ENCODE results near the gene GPX2. TPM values are rescaled to one million over a fixed set of nuclear protein-coding genes. Genes with fewer than 3 reads are reported as not detected.
"Not testable (repeated sequence)": the region's sequence is repeated elsewhere in the genome, so short reads cannot be mapped to it uniquely, and the experiment has no call there.

Gene GPX2
- total RNA-seq, 2 donors from 2014 or later, result not detected

DNA sequence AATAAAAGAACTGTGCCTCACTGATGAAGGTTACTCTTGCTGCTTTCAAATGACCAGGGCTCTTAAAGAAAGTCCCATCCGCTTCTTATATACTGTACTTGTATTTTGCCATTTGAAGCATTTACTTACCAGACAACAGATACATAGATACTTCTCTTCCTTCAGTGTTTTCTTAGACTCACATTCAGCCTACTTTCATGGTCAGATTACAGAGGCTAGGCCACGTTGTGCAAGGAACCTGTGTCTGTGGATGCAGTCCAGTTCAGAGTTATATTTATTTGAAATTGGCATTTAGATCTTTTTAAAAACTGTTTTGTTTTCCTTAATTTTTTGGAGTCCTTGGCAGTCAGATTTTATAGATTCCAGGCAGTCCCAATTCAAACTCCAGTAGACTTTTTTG lies 22.1 kb downstream of the GPX2 start:
- peaks cover 62% of the 10 kb centered on the region for H3K36me3 Mint-ChIP-seq (ENCODE audit: low read depth)
- no peak for ATAC-seq (replicated peaks)
- H3K27ac Mint-ChIP-seq, result no peak overlapping the region
- peak overlapping the region; percentile 3 for H3K4me3 Mint-ChIP-seq
- no peaks in the 10 kb centered on the region for H3K9me3 Mint-ChIP-seq
- H3K27me3 Mint-ChIP-seq, result no peaks in the 10 kb centered on the region
- peaks cover 32% of the 10 kb centered on the region for H3K4me1 Mint-ChIP-seq

DNA sequence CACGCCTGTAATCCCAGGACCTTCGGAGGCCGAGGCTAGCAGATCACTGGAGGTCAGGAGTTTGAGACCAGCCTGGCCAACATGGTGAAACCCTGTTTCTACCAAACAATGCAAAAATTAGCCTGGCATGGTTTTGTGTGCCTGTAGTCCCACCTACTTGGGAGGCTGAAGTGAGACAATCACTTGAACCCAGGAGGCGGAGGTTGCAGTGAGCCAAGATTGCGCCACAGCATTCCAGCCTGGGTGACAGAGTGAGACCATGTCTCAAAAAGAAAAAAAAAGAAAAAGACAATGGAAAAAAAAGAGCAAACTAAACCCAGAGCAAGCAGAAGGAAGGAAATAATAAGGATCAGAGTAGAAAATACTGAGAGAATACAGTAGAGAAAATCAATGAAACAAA lies 22.9 kb downstream of the GPX2 start:
- H3K9me3 Mint-ChIP-seq, result no peaks in the 10 kb centered on the region
- H3K27ac Mint-ChIP-seq, result no peak overlapping the region
- H3K4me1 Mint-ChIP-seq, result peaks cover 38% of the 10 kb centered on the region
- ATAC-seq (replicated peaks), result no peak
- no peaks in the 10 kb centered on the region for H3K27me3 Mint-ChIP-seq
- peaks cover 64% of the 10 kb centered on the region for H3K36me3 Mint-ChIP-seq (ENCODE audit: low read depth)
- H3K4me3 Mint-ChIP-seq, result no peak overlapping the region

DNA sequence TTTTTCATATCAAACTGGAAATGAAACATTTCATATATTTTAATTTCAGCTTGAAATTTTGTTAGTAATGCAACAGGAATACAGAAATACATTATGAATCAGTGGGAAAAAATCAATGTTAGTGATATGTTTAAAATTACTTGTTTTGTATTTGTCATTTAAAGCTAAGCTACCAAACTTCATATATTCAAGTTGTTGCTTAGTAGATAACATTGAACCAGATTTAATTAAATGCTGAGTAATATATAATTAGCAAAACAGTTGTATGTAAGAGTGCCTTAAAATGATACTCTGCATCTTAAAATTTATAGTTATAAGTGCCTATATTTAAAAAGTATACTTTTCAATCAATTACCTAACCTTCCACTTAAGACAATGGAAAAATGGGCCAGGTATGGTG lies 23.3 kb downstream of the GPX2 start:
- H3K4me1 Mint-ChIP-seq, result peaks cover 38% of the 10 kb centered on the region
- H3K4me3 Mint-ChIP-seq, result peak overlapping the region; percentile 52
- peak overlapping the region; percentile 77 for H3K27ac Mint-ChIP-seq
- H3K36me3 Mint-ChIP-seq (ENCODE audit: low read depth), result peaks cover 64% of the 10 kb centered on the region
- no peaks in the 10 kb centered on the region for H3K27me3 Mint-ChIP-seq
- ATAC-seq (replicated peaks), result no peak
- no peaks in the 10 kb centered on the region for H3K9me3 Mint-ChIP-seq

DNA sequence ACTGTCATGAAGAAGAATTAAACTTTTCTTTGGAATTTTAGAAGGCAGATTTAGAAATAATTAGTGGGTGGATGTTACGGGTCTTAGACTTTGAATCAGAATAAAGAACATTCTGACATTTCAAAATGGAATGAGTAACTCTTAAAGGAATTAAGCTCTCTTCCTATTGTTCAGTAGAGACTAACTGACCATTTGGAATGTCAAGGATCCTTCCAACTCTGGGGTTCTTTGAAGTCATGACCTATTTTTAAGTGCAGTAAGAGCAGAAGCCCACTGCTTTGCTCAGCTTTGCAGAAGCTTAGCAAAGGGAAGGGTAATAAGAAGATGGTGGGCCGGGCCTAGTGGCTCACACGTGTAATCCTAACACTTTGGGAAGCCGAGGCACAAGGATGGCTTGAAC lies 24.3 kb downstream of the GPX2 start:
- H3K9me3 Mint-ChIP-seq, result no peaks in the 10 kb centered on the region
- H3K27me3 Mint-ChIP-seq, result no peaks in the 10 kb centered on the region
- peaks cover 55% of the 10 kb centered on the region for H3K36me3 Mint-ChIP-seq (ENCODE audit: low read depth)
- H3K4me1 Mint-ChIP-seq, result peaks cover 38% of the 10 kb centered on the region
- no peak for ATAC-seq (replicated peaks)
- H3K27ac Mint-ChIP-seq, result peak overlapping the region; percentile 77
- H3K4me3 Mint-ChIP-seq, result peak overlapping the region; percentile 52

DNA sequence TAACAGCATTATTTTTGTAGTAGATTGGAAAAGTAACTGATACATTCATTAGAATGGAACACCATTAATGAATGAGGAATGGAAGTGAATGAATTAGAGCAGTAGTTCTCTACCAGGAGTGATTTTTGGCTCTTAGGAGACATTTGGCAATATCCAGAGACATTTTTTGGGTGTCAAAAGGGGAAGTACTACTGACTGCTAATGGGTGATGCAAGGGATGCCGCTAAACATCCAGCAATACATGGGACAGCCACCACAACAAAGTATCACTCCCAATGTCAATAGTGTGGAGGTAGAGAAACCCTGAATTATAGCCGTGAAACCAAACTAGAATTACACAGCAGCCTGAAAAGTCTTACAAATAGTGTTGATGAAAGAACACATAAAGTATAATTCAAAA lies 26.7 kb downstream of the GPX2 start:
- Mint-ChIP-seq H3K9me3 (no peaks in the 10 kb centered on the region), H3K27ac (peak overlapping the region; percentile 94), H3K27me3 (no peaks in the 10 kb centered on the region), H3K36me3 (ENCODE audit: low read depth) (peaks cover 41% of the 10 kb centered on the region), H3K4me1 (peaks cover 33% of the 10 kb centered on the region), H3K4me3 (peak overlapping the region; percentile 97)
- ATAC-seq (replicated peaks), result no peak

DNA sequence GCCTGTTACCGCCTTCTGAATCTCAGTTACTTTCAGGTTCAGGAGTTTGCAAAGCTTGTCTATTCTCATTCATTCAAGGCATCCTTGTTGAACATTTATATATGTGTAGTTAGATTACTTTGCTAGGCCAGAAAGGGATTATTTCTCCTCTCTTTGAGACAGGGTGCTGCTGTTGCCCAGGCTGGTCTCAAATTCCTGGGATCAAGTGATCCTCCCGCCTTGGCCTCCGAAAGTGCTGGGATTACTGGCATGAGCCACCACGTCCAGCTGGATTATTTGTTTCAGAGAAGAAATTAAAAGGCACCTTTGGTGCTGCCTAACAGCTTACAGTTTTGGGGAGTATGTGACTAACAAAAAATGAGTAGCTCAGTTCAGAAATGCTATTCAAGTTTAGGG lies 27.5 kb downstream of the GPX2 start:
- H3K9me3 Mint-ChIP-seq, result no peaks in the 10 kb centered on the region
- H3K4me1 Mint-ChIP-seq, result peaks cover 27% of the 10 kb centered on the region
- ATAC-seq (replicated peaks), result no peak
- H3K27ac Mint-ChIP-seq, result peak overlapping the region; percentile 94
- peak overlapping the region; percentile 97 for H3K4me3 Mint-ChIP-seq
- no peaks in the 10 kb centered on the region for H3K27me3 Mint-ChIP-seq
- peaks cover 41% of the 10 kb centered on the region for H3K36me3 Mint-ChIP-seq (ENCODE audit: low read depth)

DNA sequence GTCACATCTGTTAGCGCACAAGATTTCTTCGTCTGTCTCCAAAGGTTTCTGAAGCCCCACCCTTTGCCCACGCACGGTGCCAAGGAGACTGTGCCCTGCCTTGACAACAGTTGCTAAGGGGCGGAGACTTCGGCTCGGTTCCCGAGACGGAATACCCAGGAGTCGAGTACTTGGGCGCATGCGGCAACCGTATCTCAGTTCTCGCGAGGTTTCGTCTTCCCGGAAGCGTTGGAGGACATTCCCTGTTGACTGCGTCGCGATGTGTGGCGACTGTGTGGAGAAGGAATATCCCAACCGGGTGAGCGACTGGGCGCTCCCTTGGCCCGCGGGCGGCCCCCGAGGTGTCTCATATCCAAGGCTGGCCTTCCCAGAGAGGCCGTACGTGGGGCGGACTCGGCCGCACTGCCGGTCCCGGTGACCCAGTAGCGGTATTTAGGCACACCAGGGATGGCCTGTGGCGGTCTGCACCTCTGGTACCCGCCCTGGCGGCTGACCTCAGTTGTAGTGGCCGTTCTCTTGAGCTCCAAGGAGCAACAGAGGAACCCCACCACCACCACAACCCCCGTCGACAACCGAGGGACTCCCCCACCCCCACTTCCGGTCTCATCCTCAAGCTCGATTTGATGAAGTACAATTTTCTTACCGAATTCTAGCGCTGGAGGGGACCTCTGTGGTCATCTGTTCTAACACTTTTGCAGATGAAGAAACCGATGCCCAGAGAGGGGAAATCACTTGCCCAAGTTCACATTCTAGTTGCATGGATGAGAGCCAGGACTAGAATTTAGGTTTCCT lies 28.1 kb downstream of the GPX2 start, which contains the start of gene CHURC1:
Gene CHURC1, plus strand, starts transcription at position 219 of the 792 bp plus-strand sequence. Its CDS starts 41 bp downstream, at position 260.
- H3K4me3 Mint-ChIP-seq, result peak within 1 kb of the TSS; percentile 97
- H3K27me3 Mint-ChIP-seq, result no peaks in the 10 kb centered on the region
- no peaks in the 10 kb centered on the region for H3K9me3 Mint-ChIP-seq
- peak; percentile 98 for ATAC-seq (replicated peaks)
- H3K4me1 Mint-ChIP-seq, result peaks cover 27% of the 10 kb centered on the region
- peaks cover 36% of the 10 kb centered on the region for H3K36me3 Mint-ChIP-seq (ENCODE audit: low read depth)
- H3K27ac Mint-ChIP-seq, result peak within 1 kb of the TSS; percentile 94

DNA sequence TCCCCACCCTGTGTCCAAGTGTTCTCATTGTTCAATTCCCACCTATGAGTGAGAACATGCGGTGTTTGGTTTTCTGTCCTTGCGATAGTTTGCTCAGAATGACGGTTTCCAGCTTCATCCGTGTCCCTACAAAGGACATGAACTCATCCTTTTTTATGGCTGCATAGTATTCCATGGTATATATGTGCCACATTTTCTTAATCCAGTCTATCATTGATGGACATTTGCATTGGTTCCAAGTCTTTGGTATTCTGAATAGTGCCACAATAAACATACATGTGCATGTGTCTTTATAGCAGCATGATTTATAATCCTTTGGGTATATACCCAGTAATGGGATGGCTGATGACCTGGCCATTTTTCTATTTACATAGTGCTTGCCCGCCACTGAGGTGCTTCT lies 29.1 kb downstream of the GPX2 start:
- H3K4me3 Mint-ChIP-seq, result peak overlapping the region; percentile 97
- peaks cover 33% of the 10 kb centered on the region for H3K36me3 Mint-ChIP-seq (ENCODE audit: low read depth)
- H3K27ac Mint-ChIP-seq, result peak overlapping the region; percentile 94
- not testable (repeated sequence) for H3K9me3 Mint-ChIP-seq; H3K27me3 Mint-ChIP-seq; ATAC-seq (replicated peaks)
- peaks cover 26% of the 10 kb centered on the region for H3K4me1 Mint-ChIP-seq

DNA sequence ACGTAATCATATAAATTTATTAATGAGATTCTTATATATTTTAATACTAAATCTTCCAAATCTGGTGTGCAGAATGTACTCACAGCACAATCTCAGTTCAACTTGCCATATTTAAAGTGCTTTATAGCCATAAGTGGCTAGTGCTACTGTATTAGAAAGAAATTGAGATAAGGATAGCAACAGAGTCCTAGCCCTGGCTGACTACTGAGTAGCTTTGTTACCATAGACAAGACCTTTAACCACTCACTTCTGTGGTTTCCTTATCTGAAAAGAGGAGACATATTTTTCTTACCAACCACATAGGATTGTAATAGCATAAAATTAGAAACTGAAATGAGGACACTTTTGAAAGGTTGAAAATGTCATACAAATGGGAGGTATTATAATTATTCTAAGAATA lies 30.3 kb downstream of the GPX2 start:
- Mint-ChIP-seq H3K4me3 (no peak overlapping the region), H3K27ac (no peak overlapping the region), H3K4me1 (peaks cover 15% of the 10 kb centered on the region), H3K36me3 (ENCODE audit: low read depth) (peaks cover 23% of the 10 kb centered on the region), H3K9me3 (no peaks in the 10 kb centered on the region), H3K27me3 (no peaks in the 10 kb centered on the region)
- no peak for ATAC-seq (replicated peaks)

DNA sequence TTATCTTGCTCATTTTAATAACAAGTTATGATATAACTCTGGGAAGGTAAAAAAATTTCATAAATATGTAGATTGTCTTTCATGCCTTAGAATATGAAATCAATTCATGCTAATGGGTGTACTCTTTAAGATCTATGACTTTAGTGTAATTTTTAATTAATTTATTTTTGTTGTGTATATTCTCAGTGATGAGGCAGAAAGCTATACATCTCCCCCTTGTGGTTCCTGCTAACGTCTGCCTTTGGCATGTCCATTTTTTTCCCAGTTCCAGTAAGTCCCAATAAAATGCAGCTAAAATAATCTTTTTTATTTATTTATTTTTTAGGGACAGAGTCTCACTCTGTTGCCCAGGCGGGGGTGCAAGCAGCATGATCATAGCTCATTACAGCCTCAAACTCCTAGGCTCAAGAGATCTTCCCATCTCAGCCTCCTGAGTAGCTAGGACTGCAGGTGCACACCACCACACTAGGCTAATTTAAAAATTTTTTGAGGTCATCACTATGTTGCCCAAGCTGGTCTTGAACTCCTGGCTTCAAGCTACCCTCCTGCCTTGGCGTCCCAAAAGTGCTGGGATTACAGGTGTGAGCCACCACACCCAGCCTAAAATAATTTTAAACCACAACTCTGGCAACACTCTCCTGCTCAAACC lies 31.6 kb downstream of the GPX2 start:
- ATAC-seq (replicated peaks), result no peak
- Mint-ChIP-seq H3K27ac (no peak overlapping the region), H3K27me3 (peaks cover 6% of the 10 kb centered on the region), H3K36me3 (ENCODE audit: low read depth) (peaks cover 18% of the 10 kb centered on the region), H3K4me3 (no peak overlapping the region), H3K4me1 (peaks cover 10% of the 10 kb centered on the region), H3K9me3 (no peaks in the 10 kb centered on the region)

DNA sequence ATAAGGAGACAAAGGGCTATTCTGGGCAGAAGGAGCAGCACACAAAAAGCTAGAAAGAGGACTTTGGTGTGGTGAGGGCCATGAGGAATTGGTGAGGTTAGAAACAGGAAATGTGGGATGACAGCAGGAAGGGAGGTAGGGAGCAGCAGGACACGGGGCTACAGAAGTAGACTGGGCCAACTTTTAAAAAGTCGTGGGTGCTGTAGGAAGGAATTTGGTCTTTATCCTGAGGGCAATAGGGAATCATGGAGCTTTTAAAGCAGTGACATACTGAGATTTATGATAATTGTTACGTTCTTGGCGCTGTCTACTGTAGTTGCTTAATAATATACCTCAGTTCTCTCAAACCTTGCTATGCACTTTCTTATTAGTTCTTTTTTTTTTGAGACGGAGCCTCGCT lies 36.5 kb downstream of the GPX2 start:
- H3K36me3 Mint-ChIP-seq (ENCODE audit: low read depth), result no peaks in the 10 kb centered on the region
- H3K4me1 Mint-ChIP-seq, result no peaks in the 10 kb centered on the region
- no peak overlapping the region for H3K27ac Mint-ChIP-seq
- H3K9me3 Mint-ChIP-seq, result no peaks in the 10 kb centered on the region
- H3K4me3 Mint-ChIP-seq, result no peak overlapping the region
- peaks cover 21% of the 10 kb centered on the region for H3K27me3 Mint-ChIP-seq
- no peak for ATAC-seq (replicated peaks)

DNA sequence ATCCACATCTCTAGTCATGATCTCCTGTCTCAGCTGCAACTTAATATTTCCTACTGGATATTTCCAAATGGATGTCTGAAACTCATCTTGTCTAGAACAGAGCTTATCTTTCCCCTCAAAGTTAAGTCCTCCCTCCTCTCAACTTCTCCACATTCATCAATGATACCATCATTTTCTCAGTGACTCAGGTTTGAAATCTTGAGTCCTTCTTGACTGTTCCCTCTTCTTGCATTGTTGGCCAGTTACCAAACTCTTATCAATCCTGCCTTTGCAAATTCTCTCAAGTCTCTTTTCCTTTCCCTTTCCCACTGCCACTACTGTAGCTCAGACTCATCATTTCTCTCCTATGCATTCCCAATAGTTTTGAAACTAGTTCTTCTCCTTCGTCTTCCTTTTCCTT lies 42.6 kb downstream of the GPX2 start:
- no peak overlapping the region for H3K4me3 Mint-ChIP-seq
- H3K36me3 Mint-ChIP-seq (ENCODE audit: low read depth), result no peaks in the 10 kb centered on the region
- no peak for ATAC-seq (replicated peaks)
- peaks cover 10% of the 10 kb centered on the region for H3K27me3 Mint-ChIP-seq
- H3K27ac Mint-ChIP-seq, result no peak overlapping the region
- H3K9me3 Mint-ChIP-seq, result no peaks in the 10 kb centered on the region
- no peaks in the 10 kb centered on the region for H3K4me1 Mint-ChIP-seq

DNA sequence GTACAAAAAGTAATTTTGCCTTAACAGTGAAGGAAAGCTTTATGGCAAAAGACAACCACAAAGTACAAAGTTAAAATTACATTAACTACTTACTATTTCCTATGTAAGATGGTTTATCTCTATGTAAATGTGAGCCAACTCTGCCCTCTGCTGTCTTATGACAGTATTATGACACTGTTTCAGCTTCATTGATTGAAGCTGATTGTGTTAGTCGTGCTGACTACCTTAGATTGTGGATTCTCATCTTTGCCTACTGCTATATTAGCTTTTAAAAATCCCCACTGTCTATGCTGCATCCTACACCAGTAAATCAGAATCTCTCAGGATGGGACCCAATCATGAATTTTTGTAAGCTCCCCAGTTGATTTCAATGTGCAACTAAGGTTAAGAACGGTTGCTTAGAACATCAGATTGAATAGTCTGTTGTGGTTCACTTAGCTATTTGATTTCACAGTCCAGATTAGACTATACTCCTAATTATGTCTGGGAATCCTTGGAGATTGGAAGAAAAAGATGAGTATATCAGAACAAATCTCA lies 50.6 kb downstream of the GPX2 start:
- H3K9me3 Mint-ChIP-seq, result no peaks in the 10 kb centered on the region
- H3K27ac Mint-ChIP-seq, result no peak overlapping the region
- H3K27me3 Mint-ChIP-seq, result peaks cover 11% of the 10 kb centered on the region

DNA sequence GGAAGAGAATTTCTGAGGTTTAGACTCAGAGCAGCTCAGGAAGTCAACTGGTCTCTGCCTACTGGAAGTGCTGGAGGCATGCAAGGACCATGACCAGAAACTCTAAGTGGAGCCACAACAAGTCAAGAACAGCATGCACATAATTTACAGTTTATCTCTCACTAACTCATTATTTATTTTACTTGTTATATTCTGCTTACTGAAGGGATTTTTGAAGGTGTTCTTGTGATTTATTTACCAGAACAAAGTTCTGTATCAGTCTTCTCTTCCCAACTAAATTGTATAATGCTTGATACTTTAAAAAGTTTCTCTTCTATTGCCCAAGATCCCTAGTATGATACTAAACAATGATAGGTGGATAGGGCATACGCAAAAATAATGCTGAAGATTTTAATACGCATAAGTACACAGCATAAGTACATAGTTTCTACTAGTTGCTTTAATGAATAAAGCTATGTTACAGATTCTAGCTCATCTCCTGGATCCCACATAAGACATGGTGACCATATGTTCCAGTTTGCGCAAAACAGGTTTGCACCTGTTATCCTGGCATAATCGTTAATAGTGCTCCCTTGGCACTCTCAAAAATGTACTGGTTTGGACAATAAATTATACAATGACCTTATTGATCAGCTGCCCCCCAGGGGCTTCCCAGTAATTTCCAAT lies 51.2 kb downstream of the GPX2 start:
- Mint-ChIP-seq H3K27ac (no peak overlapping the region), H3K9me3 (no peaks in the 10 kb centered on the region), H3K4me3 (no peak overlapping the region), H3K4me1 (no peaks in the 10 kb centered on the region), H3K27me3 (peaks cover 11% of the 10 kb centered on the region), H3K36me3 (ENCODE audit: low read depth) (no peaks in the 10 kb centered on the region)
- ATAC-seq (replicated peaks), result no peak

More for the DNA sequence above, 50.6 kb downstream of the GPX2 start:
- Mint-ChIP-seq H3K36me3 (ENCODE audit: low read depth) (no peaks in the 10 kb centered on the region), H3K4me1 (no peaks in the 10 kb centered on the region), H3K4me3 (no peak overlapping the region)
- peak; percentile 75 for ATAC-seq (replicated peaks)

Data from activated T-helper 17 cell treated with anti-CD3 and anti-CD28 coated beads, Interleukin-2, amount 50 U/mL, for 72 hours (primary cell).